NCI-H510A (cell line): ENCODE data around the gene PLEKHA6.
"Not testable (repeated sequence)": the region's sequence is repeated elsewhere in the genome, so short reads cannot be mapped to it uniquely, and the experiment has no call there.

Experiments used
- DNase-seq: peaks from one replicate; lab custom pipeline; 2025; lab: John Stamatoyannopoulos, UW

Gene PLEKHA6

DNA sequence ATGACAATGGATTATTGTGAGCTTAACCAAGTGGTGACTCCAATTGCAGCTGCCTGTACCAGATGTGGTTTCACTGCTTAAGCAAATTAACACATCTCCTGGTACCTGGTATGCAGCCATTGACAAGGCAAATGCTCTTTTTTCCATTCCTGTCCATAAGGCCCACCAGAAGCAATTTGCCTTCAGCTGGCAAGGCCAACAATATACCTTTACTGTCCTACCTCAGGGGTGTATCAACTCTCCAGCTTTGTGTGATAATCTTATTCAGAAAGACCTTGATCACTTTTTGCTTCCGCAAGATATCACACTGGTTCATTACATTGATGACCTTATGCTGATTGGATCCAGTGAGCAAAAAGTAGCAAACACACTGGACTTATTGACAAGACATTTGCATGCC lies 122.2 kb downstream of the PLEKHA6 start:
- DNase-seq, result not testable (repeated sequence)

- DNase-seq, result no peak
These were observed 127.2 kb downstream of the PLEKHA6 start for GRCh38 chr1:204232526-204232925.

- no peak for DNase-seq
These were observed 129.5 kb downstream of the PLEKHA6 start for GRCh38 chr1:204230211-204230610.

DNA sequence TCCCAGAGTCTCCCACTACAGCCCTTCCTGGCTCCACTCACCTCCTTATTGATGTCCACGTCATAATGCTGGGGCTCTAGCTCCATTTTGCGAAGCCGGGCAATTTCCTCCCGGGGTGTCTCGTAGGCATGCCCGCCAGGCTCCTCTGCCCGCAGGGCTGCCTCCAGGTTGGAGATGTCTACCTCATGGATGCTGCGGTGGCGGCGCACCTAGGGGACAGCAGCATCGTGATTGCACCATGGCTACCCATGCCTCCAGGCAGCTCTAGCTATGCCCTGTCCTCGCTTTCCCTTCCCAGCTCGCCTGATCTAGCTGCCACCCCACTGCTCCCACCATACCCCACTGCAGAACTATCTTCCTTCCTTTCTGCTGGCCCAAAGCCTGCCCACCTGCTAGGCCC lies 130.8 kb downstream of the PLEKHA6 start:
- no peak for DNase-seq

- no peak for DNase-seq
These were observed 131.5 kb downstream of the PLEKHA6 start for GRCh38 chr1:204227996-204228785.

DNA sequence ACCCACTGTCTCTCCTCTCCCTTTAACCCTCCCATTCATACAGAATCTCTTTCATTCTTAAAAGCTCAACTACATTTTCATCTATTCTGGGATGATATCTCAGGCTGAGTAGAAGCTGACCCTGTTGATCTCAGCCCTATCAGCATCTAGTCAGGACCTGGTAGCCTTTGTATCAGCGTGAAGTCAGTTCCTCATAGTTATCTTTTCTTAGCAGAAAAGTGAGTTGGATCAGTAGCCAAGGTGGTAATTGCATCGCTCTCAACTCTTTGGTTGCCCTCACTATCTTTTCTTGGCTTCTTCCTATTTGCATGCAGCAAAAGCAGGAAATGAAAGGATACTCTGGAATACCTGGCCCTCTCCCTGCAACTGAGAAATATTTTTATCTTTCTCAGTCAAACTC lies 132.4 kb downstream of the PLEKHA6 start:
- no peak for DNase-seq

DNA sequence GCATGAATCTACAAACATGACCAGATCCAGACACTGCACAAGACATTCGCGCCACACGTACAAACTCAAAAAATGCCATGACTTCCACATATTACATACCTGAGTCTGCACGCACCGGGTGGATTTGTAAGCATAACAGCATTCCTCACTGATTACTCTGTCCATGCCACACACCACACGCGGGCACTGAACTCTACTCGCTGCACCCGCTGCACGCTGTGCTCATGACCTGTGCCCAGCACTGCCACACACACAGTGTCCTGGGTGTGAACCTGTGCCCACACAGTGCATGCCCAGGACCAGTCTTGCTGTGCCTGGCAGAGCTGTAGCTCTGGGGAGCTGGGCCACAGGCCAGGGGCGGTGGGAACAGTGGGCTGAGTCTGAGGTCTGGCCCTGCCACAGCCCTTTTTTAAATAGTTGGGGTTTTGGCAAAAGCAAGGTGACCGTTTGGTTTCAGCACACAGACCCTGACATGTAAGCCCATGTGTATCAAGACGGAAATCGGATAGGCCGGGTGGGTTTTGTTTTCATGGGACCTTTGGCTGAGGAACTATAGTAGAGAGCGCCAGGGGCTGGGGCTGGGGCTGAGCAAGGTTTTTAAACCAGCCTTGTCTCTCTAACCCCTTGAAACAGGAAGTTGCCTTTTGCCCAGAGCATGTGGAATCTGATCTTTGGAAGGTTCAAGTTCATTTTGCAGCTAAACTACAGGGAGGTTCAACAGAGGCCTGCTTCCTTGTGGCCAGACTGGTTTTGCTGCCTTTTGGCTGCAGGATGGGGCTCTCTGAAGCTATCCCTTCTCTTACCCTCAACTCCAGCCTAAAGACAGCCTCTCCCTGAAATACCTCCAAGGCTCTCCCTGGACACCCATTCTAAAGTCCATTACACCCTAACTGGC lies 133.6 kb downstream of the PLEKHA6 start:
- no peak for DNase-seq

GRCh38 chr1:204224655-204225054 lies 135.1 kb downstream of the PLEKHA6 start:
- no peak for DNase-seq

DNA sequence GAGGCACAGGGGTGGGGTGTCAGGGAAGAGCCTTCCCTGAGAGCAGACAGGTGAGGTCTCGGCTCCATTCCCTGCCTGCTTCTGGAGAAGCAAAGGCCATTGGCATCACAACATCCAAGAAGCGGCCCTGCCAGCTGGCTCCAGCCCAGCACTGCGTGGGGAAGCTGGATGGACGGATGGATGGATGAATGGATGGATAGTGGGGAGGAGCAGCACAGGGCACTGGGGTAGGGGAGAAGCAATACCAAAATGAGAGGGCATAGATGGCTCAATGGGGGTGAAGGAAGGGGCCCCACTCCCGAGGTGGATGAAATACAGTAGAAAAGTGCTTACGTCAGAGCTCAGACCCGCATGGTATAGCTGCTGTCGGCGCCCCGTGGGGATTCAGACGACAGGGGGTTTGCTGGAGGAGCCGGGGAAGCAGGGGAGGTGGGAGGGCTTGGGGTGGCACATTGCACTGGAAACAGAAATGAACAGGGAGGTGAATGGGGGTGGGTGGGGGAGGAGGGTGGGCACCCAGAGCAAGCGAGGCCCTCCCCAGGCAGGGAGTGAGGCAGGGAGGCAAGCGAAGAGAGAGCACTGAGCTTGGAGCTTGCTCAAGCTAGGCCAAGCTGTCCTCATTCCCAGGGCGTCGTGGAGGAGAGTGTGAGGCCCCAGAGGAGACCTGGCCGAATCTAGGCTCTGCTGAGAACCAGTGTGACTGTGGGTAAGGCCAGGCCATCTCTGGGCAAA lies 136.4 kb downstream of the PLEKHA6 start:
- no peak for DNase-seq

GRCh38 chr1:204222764-204223055 lies 137.0 kb downstream of the PLEKHA6 start:
- no peak for DNase-seq

- no peak for DNase-seq
These were observed 137.5 kb downstream of the PLEKHA6 start for GRCh38 chr1:204222006-204222763.

GRCh38 chr1:204221271-204221670 lies 138.5 kb downstream of the PLEKHA6 start:
- no peak for DNase-seq

DNA sequence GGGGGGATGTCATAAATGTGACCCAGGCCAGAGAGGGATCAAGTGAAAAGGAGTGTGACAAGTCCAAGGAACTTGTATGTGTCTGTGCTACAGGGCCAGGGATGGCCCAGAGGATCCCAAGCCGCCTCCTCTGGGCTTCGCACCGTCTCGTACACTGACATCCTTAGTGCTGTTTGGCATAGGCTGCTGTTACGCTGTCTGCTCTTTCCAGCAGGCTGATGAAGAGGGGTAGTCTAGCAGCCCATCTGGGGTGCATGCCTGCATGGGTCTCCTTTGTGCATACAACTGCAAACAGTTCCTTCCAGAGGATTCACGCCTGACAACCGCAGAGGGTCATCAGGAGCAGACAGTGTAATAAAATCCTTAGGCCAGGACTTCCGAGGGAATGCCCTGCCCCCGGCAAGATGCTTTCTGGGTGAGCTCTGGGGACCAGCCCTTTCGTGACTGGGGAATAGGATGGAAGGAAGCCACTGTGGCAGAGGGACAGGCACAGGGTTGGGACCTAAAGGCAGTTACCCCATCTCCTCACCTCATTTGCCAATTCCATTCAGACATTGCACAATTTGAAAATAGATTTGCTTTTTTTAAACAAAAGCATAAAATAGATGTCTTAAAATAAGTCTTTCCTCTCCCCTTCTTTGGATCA lies 139.6 kb downstream of the PLEKHA6 start:
- no peak for DNase-seq

GRCh38 chr1:204218552-204218951 lies 141.2 kb downstream of the PLEKHA6 start:
- no peak for DNase-seq

DNA sequence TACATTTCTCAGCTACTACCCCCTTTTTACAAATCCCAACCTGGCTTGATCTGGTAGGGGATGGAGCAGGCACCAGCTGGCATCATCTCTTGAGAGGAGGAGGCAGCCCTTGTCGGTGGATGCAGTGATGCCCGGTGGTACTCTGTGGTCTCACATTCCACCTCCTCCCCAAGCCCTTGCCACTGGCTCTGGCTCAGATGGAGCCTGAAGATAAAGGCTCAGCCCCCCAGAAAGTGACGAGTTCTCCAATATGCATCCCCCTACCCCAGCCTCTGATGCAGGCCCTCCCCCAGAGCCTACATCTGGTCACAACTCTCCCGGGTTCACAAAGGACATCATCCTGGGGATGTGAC lies 142.1 kb downstream of the PLEKHA6 start:
- no peak for DNase-seq

GRCh38 chr1:204216880-204217647 lies 142.7 kb downstream of the PLEKHA6 start:
- no peak for DNase-seq

DNA sequence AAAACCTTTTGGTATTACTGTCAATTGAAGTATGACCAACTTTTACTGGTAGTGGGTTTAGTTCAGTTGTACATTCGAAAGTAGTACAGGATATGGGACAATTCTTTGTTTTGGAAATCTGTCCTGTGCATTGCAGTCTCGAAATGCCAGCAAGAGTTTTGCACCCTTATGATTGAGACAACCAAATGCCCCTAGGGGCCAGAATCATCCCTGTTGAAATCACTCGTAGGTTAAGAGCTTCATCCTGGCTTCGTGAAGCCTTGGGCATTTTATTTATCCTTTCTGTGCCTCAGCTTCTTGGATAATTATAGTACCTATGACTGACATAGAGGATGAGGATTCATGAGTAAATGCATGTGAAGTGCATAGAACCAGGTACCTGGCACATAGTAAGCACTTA lies 143.5 kb downstream of the PLEKHA6 start:
- DNase-seq, result no peak

- no peak for DNase-seq
These were observed 145.8 kb downstream of the PLEKHA6 start, which contains the start of gene GOLT1A for GRCh38 chr1:204213668-204214662. TSS of gene GOLT1A (minus strand) at chr1:204213988. CDS start at chr1:204213906, 82 bp downstream.

DNA sequence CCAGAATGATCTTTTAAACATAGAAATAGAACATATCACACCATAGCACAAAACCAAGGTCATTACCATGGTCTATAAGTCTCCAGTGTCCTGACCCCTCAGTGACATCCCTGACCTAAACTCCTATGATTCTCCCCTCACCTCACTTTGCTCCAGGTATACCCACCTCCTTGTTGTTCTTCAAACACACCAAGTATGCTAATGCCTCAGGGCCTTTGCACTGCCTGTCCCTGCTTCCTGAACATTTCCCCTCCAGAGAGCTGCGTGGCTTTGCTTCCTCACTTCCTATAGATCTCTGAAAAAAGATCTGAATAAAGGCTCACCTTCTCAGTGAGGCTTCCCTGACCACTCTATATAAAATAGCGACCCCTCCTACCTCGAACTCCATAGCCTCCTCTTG lies 147.0 kb downstream of the PLEKHA6 start:
- DNase-seq, result no peak
